Esophagus squamous epithelium (tissue), 5 donors: ENCODE data around the gene TPPP2. TPM values are rescaled to one million over a fixed set of nuclear protein-coding genes. Genes with fewer than 3 reads are reported as not detected.

ENCODE experiments used
- DNase-seq: peaks from one replicate; lab custom pipeline; 2025; lab: John Stamatoyannopoulos, UW
- H3K27ac ChIP-seq, 4 donors: fragments of 200-600 bp; sonication (generic); one replicate each; pipeline ENCODE4 v1.5.1; 2016 to 2019; ENCODE audit warnings: mild to moderate bottlenecking in 1 of 4
- H3K27me3 ChIP-seq, 4 donors: fragments of 200-600 bp; sonication (generic); 1 replicate in 3 of 4; 2 replicates in 1 of 4; pipeline versions ENCODE4 v1.5.1 to v1.6.0; 2017 to 2021; ENCODE audit warnings: antibody characterized with exemption in 1 of 4
- H3K36me3 ChIP-seq, 3 donors: fragments of 200-600 bp; sonication (generic); one replicate each; pipeline ENCODE4 v1.5.1; 2016 to 2019
- H3K4me1 ChIP-seq, 3 donors: fragments of 200-600 bp; sonication (generic); one replicate each; pipeline ENCODE4 v1.5.1; 2017 to 2019
- H3K4me3 ChIP-seq, 4 donors: fragments of 200-600 bp; sonication (generic); 1 replicate in 3 of 4; 2 replicates in 1 of 4; pipeline ENCODE4 v1.5.1; 2016 to 2019; ENCODE audit warnings: mild to moderate bottlenecking in 2 of 4, moderate library complexity in 1 of 4
- H3K9me3 ChIP-seq, 3 donors: fragments of 200-600 bp; sonication (generic); one replicate each; pipeline ENCODE4 v1.5.1; 2016 to 2019
- POLR2A ChIP-seq, 4 donors: fragments of 450-650 bp; IDR thresholded peaks; one replicate each; pipeline ENCODE4 v1.6.1; 2017; ENCODE audit warnings: antibody characterized with exemption in 4 of 4, mild to moderate bottlenecking in 4 of 4, moderate library complexity in 3 of 4
- WGBS, 2 donors: methylation state at CpG; one replicate each; pipeline ENCODE4 v1.1.5; 2018; 5-methylcytosine and 5-hydroxymethylcytosine counted together
- intact Hi-C: fragments of 100-400 bp; cut with DNase I; formaldehyde crosslinking; loops from one replicate; pipeline ENCODE4 v1.15.0; 2022
- total RNA-seq, 4 donors: library from RNA; depleted of rRNA; stranded (reverse); fragments of >200 nt; gene quantifications; one replicate each; pipeline ENCODE4 v1.1.0, GENCODE V29; 2016
- TF ChIP-seq, protein P1 (sequence below), 6 experiments: fragments of 450-650 bp in 4 of 6; fragments of 200-600 bp in 2 of 6; sonication (generic) in 2 of 6; IDR thresholded peaks; one replicate each; pipeline ENCODE4 v1.5.1; 2016 to 2019; ENCODE audit warnings: antibody characterized with exemption in 6 of 6, mild to moderate bottlenecking in 4 of 6, moderate library complexity in 4 of 6
- donor health status: DM: yes; HTN: yes; CAD: no.

The TPPP2 gene
- total RNA-seq, 4 donors from 2014 or later, result not detected

GRCh38 chr14:21056520-21057163 lies 26.6 kb downstream of the TPPP2 start:
- Histone ChIP-seq H3K27me3 (no peaks in the 10 kb centered on the region), H3K4me3 (no peak overlapping the region), H3K9me3 (no peaks in the 10 kb centered on the region), H3K4me1 (no peaks in the 10 kb centered on the region), H3K27ac (no peak overlapping the region), H3K36me3 (no peaks in the 10 kb centered on the region)
- DNase-seq, result no peak
- 57 to 73% methylated on average over 5 to 9 of the region's 10 CpGs for WGBS, 2 donors
- no peak for TF ChIP-seq POLR2A (IDR thresholded peaks at IDR 0.05)
- TF ChIP-seq, protein P1, sequence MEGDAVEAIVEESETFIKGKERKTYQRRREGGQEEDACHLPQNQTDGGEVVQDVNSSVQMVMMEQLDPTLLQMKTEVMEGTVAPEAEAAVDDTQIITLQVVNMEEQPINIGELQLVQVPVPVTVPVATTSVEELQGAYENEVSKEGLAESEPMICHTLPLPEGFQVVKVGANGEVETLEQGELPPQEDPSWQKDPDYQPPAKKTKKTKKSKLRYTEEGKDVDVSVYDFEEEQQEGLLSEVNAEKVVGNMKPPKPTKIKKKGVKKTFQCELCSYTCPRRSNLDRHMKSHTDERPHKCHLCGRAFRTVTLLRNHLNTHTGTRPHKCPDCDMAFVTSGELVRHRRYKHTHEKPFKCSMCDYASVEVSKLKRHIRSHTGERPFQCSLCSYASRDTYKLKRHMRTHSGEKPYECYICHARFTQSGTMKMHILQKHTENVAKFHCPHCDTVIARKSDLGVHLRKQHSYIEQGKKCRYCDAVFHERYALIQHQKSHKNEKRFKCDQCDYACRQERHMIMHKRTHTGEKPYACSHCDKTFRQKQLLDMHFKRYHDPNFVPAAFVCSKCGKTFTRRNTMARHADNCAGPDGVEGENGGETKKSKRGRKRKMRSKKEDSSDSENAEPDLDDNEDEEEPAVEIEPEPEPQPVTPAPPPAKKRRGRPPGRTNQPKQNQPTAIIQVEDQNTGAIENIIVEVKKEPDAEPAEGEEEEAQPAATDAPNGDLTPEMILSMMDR (IDR thresholded peaks at IDR 0.05), result no peak
- intact Hi-C loops, result no loop called here

- TF ChIP-seq POLR2A (IDR thresholded peaks at IDR 0.05), result no peak
- TF ChIP-seq, protein P1 (IDR thresholded peaks at IDR 0.05), result no peak
- Histone ChIP-seq H3K36me3 (no peaks in the 10 kb centered on the region), H3K27me3 (no peaks in the 10 kb centered on the region), H3K27ac (no peak within 1 kb of the TSS), H3K9me3 (no peaks in the 10 kb centered on the region), H3K4me3 (no peak within 1 kb of the TSS), H3K4me1 (no peaks in the 10 kb centered on the region)
- intact Hi-C loops, result no loop called here
- WGBS, 2 donors, result 59 to 70% methylated on average over 5 to 8 of the region's 8 CpGs
- no peak for DNase-seq
Observed at GRCh38 chr14:21057803-21058675, 28.0 kb downstream of the TPPP2 start, which contains the start of gene RNASE8. Gene RNASE8 (plus strand): TSS chr14:21057822. CDS start chr14:21057893, 71 bp downstream.

- no peak overlapping the region for H3K27ac ChIP-seq
- no peaks in the 10 kb centered on the region for H3K9me3 ChIP-seq
- peaks cover 0 to 5% (median 0%) of the 10 kb centered on the region in 3 donors for H3K4me1 ChIP-seq
- no peaks in the 10 kb centered on the region for H3K27me3 ChIP-seq
- intact Hi-C loops, result no loop called here
- no peak overlapping the region for H3K4me3 ChIP-seq
- TF ChIP-seq POLR2A (IDR thresholded peaks at IDR 0.05), result no peak
- TF ChIP-seq, protein P1 (IDR thresholded peaks at IDR 0.05), result no peak
- no peaks in the 10 kb centered on the region for H3K36me3 ChIP-seq
- DNase-seq, result no peak
- WGBS, 2 donors, result 85 to 100% methylated on average over 1 to 4 of the region's 5 CpGs
Observed at GRCh38 chr14:21058903-21059302, 28.9 kb downstream of the TPPP2 start.

GRCh38 chr14:21059842-21060613 lies 30.0 kb downstream of the TPPP2 start:
- WGBS, 2 donors, result 71 to 73% methylated on average over 8 of the region's 8 CpGs
- no peak overlapping the region for H3K27ac ChIP-seq

More at GRCh38 chr14:21059842-21060613, 30.0 kb downstream of the TPPP2 start:
- H3K4me1 ChIP-seq, result peaks cover 0 to 5% (median 0%) of the 10 kb centered on the region in 3 donors
- TF ChIP-seq, protein P1 (IDR thresholded peaks at IDR 0.05), result no peak
- no peak for TF ChIP-seq POLR2A (IDR thresholded peaks at IDR 0.05)
- no peaks in the 10 kb centered on the region for H3K27me3 ChIP-seq
- no peaks in the 10 kb centered on the region for H3K36me3 ChIP-seq
- no peak overlapping the region for H3K4me3 ChIP-seq
- intact Hi-C loops, result no loop called here
- H3K9me3 ChIP-seq, result no peaks in the 10 kb centered on the region
- DNase-seq, result no peak
